ENCODE results near the gene CFAP43. TPM values are rescaled to one million over a fixed set of nuclear protein-coding genes. Genes with fewer than 3 reads are reported as not detected.

The CFAP43 gene
- total RNA-seq, 1 experiment from 2014 or later = 0.42 TPM

DNA sequence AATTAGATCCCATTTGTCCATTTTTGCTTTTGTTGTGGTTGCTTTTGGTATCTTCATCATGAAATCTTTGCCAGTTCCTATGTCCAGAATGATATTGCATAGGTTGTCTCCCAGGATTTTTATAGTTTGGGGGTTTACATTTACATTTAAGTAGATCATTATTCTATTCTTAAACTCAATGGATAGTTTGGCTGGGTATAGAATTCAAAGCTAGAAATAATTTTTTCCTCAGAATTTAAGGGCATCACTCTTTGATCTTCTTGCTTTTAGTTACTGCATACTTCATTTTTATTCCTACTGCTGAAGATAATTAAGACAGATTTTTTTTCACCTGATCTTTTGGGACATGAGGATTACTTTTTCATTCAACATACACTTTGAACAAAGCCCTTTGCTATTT is 80.4 kb downstream of the CFAP43 start:
- H3K9me3 Mint-ChIP-seq = peaks cover 21% of the 10 kb centered on the region
- peaks cover 33% of the 10 kb centered on the region for H3K4me1 Mint-ChIP-seq
- TF ChIP-seq GRHL2 (CRISPR knock-in tag; IDR thresholded peaks at IDR 0.05; ENCODE audit: insufficient replicate concordance, severe bottlenecking) = no peak
- TF ChIP-seq, protein P1, sequence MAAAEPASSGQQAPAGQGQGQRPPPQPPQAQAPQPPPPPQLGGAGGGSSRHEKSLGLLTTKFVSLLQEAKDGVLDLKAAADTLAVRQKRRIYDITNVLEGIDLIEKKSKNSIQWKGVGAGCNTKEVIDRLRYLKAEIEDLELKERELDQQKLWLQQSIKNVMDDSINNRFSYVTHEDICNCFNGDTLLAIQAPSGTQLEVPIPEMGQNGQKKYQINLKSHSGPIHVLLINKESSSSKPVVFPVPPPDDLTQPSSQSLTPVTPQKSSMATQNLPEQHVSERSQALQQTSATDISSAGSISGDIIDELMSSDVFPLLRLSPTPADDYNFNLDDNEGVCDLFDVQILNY (CRISPR knock-in tag; IDR thresholded peaks at IDR 0.05) = no peak
- TF ChIP-seq GTF2I (CRISPR knock-in tag; conservative IDR thresholded peaks at IDR 0.05) = no peak
- TF ChIP-seq CREB1 (CRISPR knock-in tag; IDR thresholded peaks at IDR 0.05) = no peak
- peaks cover 15% of the 10 kb centered on the region for H3K36me3 Mint-ChIP-seq
- ATAC-seq = no peak
- ChIA-PET CTCF (no interaction called here), POLR2A (no interaction called here)
- H3K4me3 Mint-ChIP-seq = no peak overlapping the region
- no peak overlapping the region for H3K27ac Mint-ChIP-seq
- H3K27me3 Mint-ChIP-seq (ENCODE audit: low read depth) = peaks cover 3% of the 10 kb centered on the region; the same call in 1 of the 2 replicates
- no peak for DNase-seq (ENCODE audit: low spot score)

DNA sequence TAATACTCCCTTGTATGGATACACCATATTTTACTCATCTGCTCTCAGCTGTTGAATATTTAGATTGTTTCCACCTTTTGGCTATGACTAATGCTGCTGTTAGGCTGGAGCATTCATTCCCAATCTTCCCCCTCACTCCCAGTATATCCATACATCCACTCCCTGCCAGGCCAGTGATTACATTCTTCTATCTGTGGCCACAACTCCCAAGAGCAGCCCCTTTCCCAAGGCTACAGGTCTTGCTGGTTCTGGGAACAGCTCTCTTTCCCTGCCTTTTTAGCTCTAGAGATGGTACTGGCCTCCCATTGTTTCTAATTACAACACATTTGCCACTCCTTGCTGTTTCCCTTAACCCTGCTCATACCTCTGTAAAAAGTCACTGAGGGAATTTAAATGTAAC is 82.0 kb downstream of the CFAP43 start:
- Mint-ChIP-seq H3K9me3 (peaks cover 21% of the 10 kb centered on the region), H3K4me3 (no peak overlapping the region), H3K27ac (no peak overlapping the region; the same call in 1 of the 2 replicates), H3K27me3 (ENCODE audit: low read depth) (no peaks in the 10 kb centered on the region; the same call in 1 of the 2 replicates), H3K36me3 (peaks cover 15% of the 10 kb centered on the region), H3K4me1 (peaks cover 29% of the 10 kb centered on the region)
- CTCF ChIA-PET = interaction anchor here (1.0 kb wide), 1 partner anchor 8 kb away, joined by 3 read pairs; no protein-coding TSS in a partner anchor
- ATAC-seq (peak; percentile 51), DNase-seq (ENCODE audit: low spot score) (no peak)
- TF ChIP-seq ZNF416 (CRISPR knock-in tag; IDR thresholded peaks at IDR 0.05) = no peak
- no peak for TF ChIP-seq ZNF317 (CRISPR knock-in tag; IDR thresholded peaks at IDR 0.05; ENCODE audit: borderline replicate concordance, low read depth)
- POLR2A ChIA-PET = no interaction called here

DNA sequence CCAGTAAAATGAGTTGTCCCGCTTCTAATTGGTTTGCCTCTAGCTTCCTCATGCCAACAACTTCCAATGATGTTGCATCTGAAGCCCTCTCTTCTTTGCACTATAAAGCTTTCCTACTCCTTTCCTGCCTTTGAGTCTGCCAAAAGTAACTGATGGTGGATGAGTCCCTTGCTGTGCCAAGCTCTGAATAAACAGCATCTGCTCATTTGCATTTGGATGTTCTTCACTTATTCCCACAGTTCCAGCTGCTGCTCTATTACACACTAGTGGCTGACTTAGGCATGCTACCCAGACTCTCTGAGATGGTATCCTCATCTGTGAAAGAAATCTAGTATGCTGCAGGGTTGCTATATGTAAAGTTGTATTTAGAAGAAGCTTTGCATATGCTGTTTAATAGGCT is 85.3 kb downstream of the CFAP43 start:
- POLR2A ChIA-PET = interaction anchor here (0.6 kb wide), 1 partner anchor 80 kb away, joined by 9 read pairs; no protein-coding TSS in a partner anchor
- CTCF ChIA-PET = interaction anchor here (0.6 to 1.4 kb wide), 5 partner anchors 16 to 118 kb away, joined by 3 to 4 read pairs (median 3); partner anchors contain the start of gene SFR1
- DNase-seq (ENCODE audit: low spot score) (no peak), ATAC-seq (peak; percentile 84)
- peaks cover 6% of the 10 kb centered on the region for H3K36me3 Mint-ChIP-seq
- H3K27ac Mint-ChIP-seq = no peak overlapping the region
- peaks cover 48% of the 10 kb centered on the region for H3K4me1 Mint-ChIP-seq
- H3K27me3 Mint-ChIP-seq (ENCODE audit: low read depth) = no peaks in the 10 kb centered on the region; the same call in 1 of the 2 replicates
- H3K4me3 Mint-ChIP-seq = no peak overlapping the region
- TF ChIP-seq TEAD4 (CRISPR knock-in tag; IDR thresholded peaks at IDR 0.05) = no peak
- no peak for TF ChIP-seq JAZF1 (CRISPR knock-in tag; IDR thresholded peaks at IDR 0.05)
- no peak for TF ChIP-seq ZNF121 (CRISPR knock-in tag; IDR thresholded peaks at IDR 0.05)
- no peak for TF ChIP-seq SOX15 (CRISPR knock-in tag; IDR thresholded peaks at IDR 0.05)
- TF ChIP-seq ZBTB21 (CRISPR knock-in tag; IDR thresholded peaks at IDR 0.05; ENCODE audit: borderline replicate concordance) = no peak
- TF ChIP-seq, protein P2, sequence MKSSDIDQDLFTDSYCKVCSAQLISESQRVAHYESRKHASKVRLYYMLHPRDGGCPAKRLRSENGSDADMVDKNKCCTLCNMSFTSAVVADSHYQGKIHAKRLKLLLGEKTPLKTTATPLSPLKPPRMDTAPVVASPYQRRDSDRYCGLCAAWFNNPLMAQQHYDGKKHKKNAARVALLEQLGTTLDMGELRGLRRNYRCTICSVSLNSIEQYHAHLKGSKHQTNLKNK (CRISPR knock-in tag; IDR thresholded peaks at IDR 0.05) = no peak
- peaks cover 11% of the 10 kb centered on the region for H3K9me3 Mint-ChIP-seq

DNA sequence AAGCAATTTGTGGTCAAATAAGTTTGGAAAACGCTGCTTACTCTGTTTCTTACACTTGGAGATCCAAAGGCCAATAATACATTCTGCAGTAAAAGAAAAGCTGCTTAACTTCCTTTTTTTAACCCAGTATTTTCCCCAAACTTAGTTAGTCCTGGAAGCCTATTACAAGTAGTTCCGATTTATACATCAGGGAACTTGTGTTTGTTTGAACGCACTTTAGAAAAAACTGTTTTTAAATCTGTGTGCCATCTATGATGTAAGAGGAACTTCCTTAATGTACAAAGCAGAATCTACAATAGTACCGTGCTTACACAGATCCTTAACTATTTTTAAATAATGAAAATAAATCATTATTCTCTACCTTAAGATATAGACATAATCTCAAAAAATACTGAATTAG is 87.2 kb downstream of the CFAP43 start:
- ChIA-PET POLR2A (no interaction called here), CTCF (no interaction called here)
- TF ChIP-seq, protein P2 (CRISPR knock-in tag; IDR thresholded peaks at IDR 0.05) = no peak
- TF ChIP-seq ZBTB21 (CRISPR knock-in tag; IDR thresholded peaks at IDR 0.05; ENCODE audit: borderline replicate concordance) (no peak), NFE2L1 (CRISPR knock-in tag; IDR thresholded peaks at IDR 0.05) (no peak), HMGA2 (CRISPR knock-in tag; IDR thresholded peaks at IDR 0.05) (no peak), ZNF317 (CRISPR knock-in tag; IDR thresholded peaks at IDR 0.05; ENCODE audit: borderline replicate concordance, low read depth) (no peak), ZNF232 (CRISPR knock-in tag; IDR thresholded peaks at IDR 0.05) (no peak), FOXP1 (CRISPR knock-in tag; IDR thresholded peaks at IDR 0.05; ENCODE audit: borderline replicate concordance) (no peak)
- TF ChIP-seq, protein P3, sequence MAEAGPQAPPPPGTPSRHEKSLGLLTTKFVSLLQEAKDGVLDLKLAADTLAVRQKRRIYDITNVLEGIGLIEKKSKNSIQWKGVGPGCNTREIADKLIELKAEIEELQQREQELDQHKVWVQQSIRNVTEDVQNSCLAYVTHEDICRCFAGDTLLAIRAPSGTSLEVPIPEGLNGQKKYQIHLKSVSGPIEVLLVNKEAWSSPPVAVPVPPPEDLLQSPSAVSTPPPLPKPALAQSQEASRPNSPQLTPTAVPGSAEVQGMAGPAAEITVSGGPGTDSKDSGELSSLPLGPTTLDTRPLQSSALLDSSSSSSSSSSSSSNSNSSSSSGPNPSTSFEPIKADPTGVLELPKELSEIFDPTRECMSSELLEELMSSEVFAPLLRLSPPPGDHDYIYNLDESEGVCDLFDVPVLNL (CRISPR knock-in tag; IDR thresholded peaks at IDR 0.05; ENCODE audit: borderline replicate concordance, low read depth) = no peak
- TF ChIP-seq, protein P4, sequence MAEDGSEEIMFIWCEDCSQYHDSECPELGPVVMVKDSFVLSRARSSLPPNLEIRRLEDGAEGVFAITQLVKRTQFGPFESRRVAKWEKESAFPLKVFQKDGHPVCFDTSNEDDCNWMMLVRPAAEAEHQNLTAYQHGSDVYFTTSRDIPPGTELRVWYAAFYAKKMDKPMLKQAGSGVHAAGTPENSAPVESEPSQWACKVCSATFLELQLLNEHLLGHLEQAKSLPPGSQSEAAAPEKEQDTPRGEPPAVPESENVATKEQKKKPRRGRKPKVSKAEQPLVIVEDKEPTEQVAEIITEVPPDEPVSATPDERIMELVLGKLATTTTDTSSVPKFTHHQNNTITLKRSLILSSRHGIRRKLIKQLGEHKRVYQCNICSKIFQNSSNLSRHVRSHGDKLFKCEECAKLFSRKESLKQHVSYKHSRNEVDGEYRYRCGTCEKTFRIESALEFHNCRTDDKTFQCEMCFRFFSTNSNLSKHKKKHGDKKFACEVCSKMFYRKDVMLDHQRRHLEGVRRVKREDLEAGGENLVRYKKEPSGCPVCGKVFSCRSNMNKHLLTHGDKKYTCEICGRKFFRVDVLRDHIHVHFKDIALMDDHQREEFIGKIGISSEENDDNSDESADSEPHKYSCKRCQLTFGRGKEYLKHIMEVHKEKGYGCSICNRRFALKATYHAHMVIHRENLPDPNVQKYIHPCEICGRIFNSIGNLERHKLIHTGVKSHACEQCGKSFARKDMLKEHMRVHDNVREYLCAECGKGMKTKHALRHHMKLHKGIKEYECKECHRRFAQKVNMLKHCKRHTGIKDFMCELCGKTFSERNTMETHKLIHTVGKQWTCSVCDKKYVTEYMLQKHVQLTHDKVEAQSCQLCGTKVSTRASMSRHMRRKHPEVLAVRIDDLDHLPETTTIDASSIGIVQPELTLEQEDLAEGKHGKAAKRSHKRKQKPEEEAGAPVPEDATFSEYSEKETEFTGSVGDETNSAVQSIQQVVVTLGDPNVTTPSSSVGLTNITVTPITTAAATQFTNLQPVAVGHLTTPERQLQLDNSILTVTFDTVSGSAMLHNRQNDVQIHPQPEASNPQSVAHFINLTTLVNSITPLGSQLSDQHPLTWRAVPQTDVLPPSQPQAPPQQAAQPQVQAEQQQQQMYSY (CRISPR knock-in tag; IDR thresholded peaks at IDR 0.05) = no peak
- TF ChIP-seq, protein P5, sequence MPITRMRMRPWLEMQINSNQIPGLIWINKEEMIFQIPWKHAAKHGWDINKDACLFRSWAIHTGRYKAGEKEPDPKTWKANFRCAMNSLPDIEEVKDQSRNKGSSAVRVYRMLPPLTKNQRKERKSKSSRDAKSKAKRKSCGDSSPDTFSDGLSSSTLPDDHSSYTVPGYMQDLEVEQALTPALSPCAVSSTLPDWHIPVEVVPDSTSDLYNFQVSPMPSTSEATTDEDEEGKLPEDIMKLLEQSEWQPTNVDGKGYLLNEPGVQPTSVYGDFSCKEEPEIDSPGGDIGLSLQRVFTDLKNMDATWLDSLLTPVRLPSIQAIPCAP (CRISPR knock-in tag; IDR thresholded peaks at IDR 0.05) = no peak
- TF ChIP-seq, protein P1 (CRISPR knock-in tag; IDR thresholded peaks at IDR 0.05) = no peak

More for the DNA sequence above, 87.2 kb downstream of the CFAP43 start:
- H3K27ac Mint-ChIP-seq = no peak overlapping the region
- no peak overlapping the region for H3K4me3 Mint-ChIP-seq
- DNase-seq (ENCODE audit: low spot score) (no peak), ATAC-seq (no peak)
- H3K4me1 Mint-ChIP-seq = peaks cover 46% of the 10 kb centered on the region
- no peaks in the 10 kb centered on the region for H3K9me3 Mint-ChIP-seq
- H3K27me3 Mint-ChIP-seq (ENCODE audit: low read depth) = no peaks in the 10 kb centered on the region; the same call in 1 of the 2 replicates
- no peaks in the 10 kb centered on the region for H3K36me3 Mint-ChIP-seq

Measured in WTC11 (cell line).